A549 (cell line): ENCODE measurements around the gene C6orf52. TPM values are rescaled to one million over a fixed set of nuclear protein-coding genes. Genes with fewer than 3 reads are reported as not detected.

Experiments
- ATAC-seq, 2 experiments: fragments of 200-7000 bp in 1 of 2; fragments of >200 bp in 1 of 2; cut with Nextera tagmentation in 1 of 2; cut with Tn5 transposase in 1 of 2; 3 replicates each; pipeline versions ENCODE4 v1.8.0 to v1.9.1; 2018 to 2020; ENCODE audit warnings: mild to moderate bottlenecking in 1 of 2, moderate library complexity in 1 of 2
- CTCF ChIA-PET: fragments of 300-600 bp; sonication (Branson Sonifier 250); formaldehyde crosslinking; extraction: SDS; loops from one replicate; lab custom pipeline; 2021; ENCODE audit warnings: antibody characterized with exemption, inconsistent platforms; lab: Yijun Ruan, JAX
- POLR2A ChIA-PET: fragments of 350-600 bp; formaldehyde crosslinking; extraction: SDS; loops from one replicate; lab custom pipeline; 2021; ENCODE audit warnings: antibody characterized with exemption, inconsistent platforms; lab: Yijun Ruan, JAX
- DNase-seq, 2 experiments: peaks; one replicate each; pipeline versions ENCODE4 v3.0.0 to v3.0.0-alpha.2; 2011 to 2016; ENCODE audit warnings: low read depth in 1 of 2, low spot score in 1 of 2
- FAIRE-seq: peaks from 2 replicates; lab custom pipeline; 2011; peaks lifted over from hg19 to GRCh38; lab: Jason Lieb, UNC
- H3K27ac ChIP-seq, 2 experiments: fragments of >200 bp; sonication (Bioruptor Twin); formaldehyde crosslinking; 3 replicates each; pipeline ENCODE4 v1.5.1; 2016 to 2017
- H3K4me1 ChIP-seq: fragments of >200 bp; sonication (Bioruptor Twin); formaldehyde crosslinking; 3 replicates; pipeline ENCODE4 v1.6.1; 2016
- H3K4me2 ChIP-seq: fragments of >200 bp; sonication (Bioruptor Twin); formaldehyde crosslinking; 3 replicates; pipeline ENCODE4 v1.6.1; 2016
- H3K4me3 ChIP-seq: fragments of >200 bp; sonication (Bioruptor Twin); formaldehyde crosslinking; 3 replicates; pipeline ENCODE4 v1.5.1; 2016
- H3K9me3 ChIP-seq: fragments of >200 bp; sonication (Bioruptor Twin); formaldehyde crosslinking; 3 replicates; pipeline ENCODE4 v1.6.1; 2016
- BHLHE40 ChIP-seq: IDR thresholded peaks from 2 replicates; pipeline ENCODE4 v1.6.1; 2012; ENCODE audit warnings: low read depth, low read length, inconsistent platforms
- CBX2 ChIP-seq: fragments of 200-600 bp; sonication (generic); IDR thresholded peaks from 2 replicates; pipeline ENCODE4 v1.6.1; 2016; ENCODE audit warnings: low read depth, mild to moderate bottlenecking, borderline replicate concordance
- CBX8 ChIP-seq: fragments of 200-600 bp; sonication (generic); IDR thresholded peaks from 2 replicates; pipeline ENCODE4 v1.6.1; 2016
- CHD4 ChIP-seq: fragments of 200-600 bp; sonication (generic); IDR thresholded peaks from 2 replicates; pipeline ENCODE4 v1.6.1; 2016; ENCODE audit warnings: antibody characterized with exemption, mild to moderate bottlenecking, borderline replicate concordance
- EHF ChIP-seq: fragments of 250-450 bp; sonication (Bioruptor Pico); IDR thresholded peaks from 2 replicates; pipeline ENCODE4 v1.5.0; 2020; ENCODE audit warnings: mild to moderate bottlenecking
- EHMT2 ChIP-seq: fragments of 200-600 bp; sonication (generic); IDR thresholded peaks from 2 replicates; pipeline ENCODE4 v1.6.1; 2016; ENCODE audit warnings: antibody characterized with exemption, low read depth, mild to moderate bottlenecking, moderate library complexity
- ESRRA ChIP-seq: fragments of 150-350 bp; IDR thresholded peaks from 2 replicates; pipeline ENCODE4 v1.6.1; 2014; ENCODE audit warnings: mild to moderate bottlenecking, low read length, borderline replicate concordance
- FOXS1 ChIP-seq: fragments of 250-450 bp; sonication (Bioruptor Pico); IDR thresholded peaks from 2 replicates; pipeline ENCODE4 v1.5.0; 2020; ENCODE audit warnings: mild to moderate bottlenecking, moderate library complexity
- HDAC2 ChIP-seq: fragments of 200-600 bp; sonication (generic); IDR thresholded peaks from 2 replicates; pipeline ENCODE4 v1.6.1; 2016
- HEYL ChIP-seq: fragments of 250-450 bp; sonication (Bioruptor Pico); IDR thresholded peaks from 2 replicates; pipeline ENCODE4 v1.8.0; 2021; ENCODE audit warnings: mild to moderate bottlenecking, moderate library complexity
- HOXA7 ChIP-seq: fragments of 250-450 bp; sonication (Bioruptor Pico); IDR thresholded peaks from 2 replicates; pipeline ENCODE4 v1.5.0; 2020; ENCODE audit warnings: mild to moderate bottlenecking, moderate library complexity
- KDM5A ChIP-seq: fragments of 200-600 bp; sonication (generic); IDR thresholded peaks from 2 replicates; pipeline ENCODE4 v1.6.1; 2016; ENCODE audit warnings: antibody characterized with exemption, mild to moderate bottlenecking
- MAZ ChIP-seq: fragments of 150-350 bp; IDR thresholded peaks from 2 replicates; pipeline ENCODE4 v1.6.1; 2014; ENCODE audit warnings: antibody characterized with exemption, low read depth, low read length, borderline replicate concordance
- MYC ChIP-seq: IDR thresholded peaks from 2 replicates; pipeline ENCODE4 v1.6.1; 2012; ENCODE audit warnings: mild to moderate bottlenecking, inconsistent platforms, low read length, improper control_type of control experiment, borderline replicate concordance
- NFE2L2 ChIP-seq: fragments of 150-350 bp; conservative IDR thresholded peaks from 2 replicates; pipeline ENCODE4 v1.6.1; 2014; ENCODE audit warnings: low read length
- RARB ChIP-seq: fragments of 250-450 bp; sonication (Bioruptor Pico); IDR thresholded peaks from 2 replicates; pipeline ENCODE4 v1.8.0; 2021; ENCODE audit warnings: mild to moderate bottlenecking, moderate library complexity
- RFX5 ChIP-seq: fragments of 450-650 bp; IDR thresholded peaks from 2 replicates; pipeline ENCODE4 v1.7.1; 2014; ENCODE audit warnings: antibody characterized with exemption, mild to moderate bottlenecking, moderate library complexity
- RNF2 ChIP-seq: fragments of 200-600 bp; sonication (generic); IDR thresholded peaks from 2 replicates; pipeline ENCODE4 v1.6.1; 2016; ENCODE audit warnings: low read depth, mild to moderate bottlenecking, antibody characterized with exemption, moderate library complexity, borderline replicate concordance
- SMC3 ChIP-seq: fragments of >200 bp; sonication (Bioruptor Twin); formaldehyde crosslinking; IDR thresholded peaks from 3 replicates; pipeline ENCODE4 v1.6.1; 2018; ENCODE audit warnings: inconsistent platforms
- SREBF2 ChIP-seq: fragments of 450-650 bp; IDR thresholded peaks from 2 replicates; pipeline ENCODE4 v1.6.1; 2014; ENCODE audit warnings: mild to moderate bottlenecking, moderate library complexity
- TFCP2L1 ChIP-seq: fragments of 250-450 bp; sonication (Bioruptor Pico); IDR thresholded peaks from 2 replicates; pipeline ENCODE4 v1.5.0; 2021; ENCODE audit warnings: mild to moderate bottlenecking
- TP53 ChIP-seq: fragments of 250-450 bp; sonication (Bioruptor Pico); IDR thresholded peaks from 2 replicates; pipeline ENCODE4 v1.5.0; 2021; ENCODE audit warnings: mild to moderate bottlenecking, moderate library complexity
- ZFP36 ChIP-seq: fragments of 450-650 bp; IDR thresholded peaks from 2 replicates; pipeline ENCODE4 v1.6.1; 2014; ENCODE audit warnings: borderline replicate concordance; ENCODE audit not compliant: partially characterized antibody
- WGBS: methylation state at CpG from one replicate; pipeline ENCODE4 v1.1.6; 2017; ENCODE audit errors: missing lambda C conversion rate; 5-methylcytosine and 5-hydroxymethylcytosine counted together
- polyA plus RNA-seq, 4 experiments: library from polyadenylated mRNA; depleted of rRNA in 3 of 4; stranded (reverse); fragments of >200 nt; fragmentation: RNase III in 1 of 4; extraction: RNeasy Plus Mini Kit Qiagen cat#74134 plus additional on column Dnase treatment in 1 of 4; gene quantifications; 2 replicates in 3 of 4; 3 replicates in 1 of 4; pipeline ENCODE4 v1.2.3, GENCODE V29; 2011 to 2017
- TF ChIP-seq, protein P1 (sequence below): IDR thresholded peaks from 2 replicates; pipeline ENCODE4 v1.6.1; 2012
- TF ChIP-seq, protein P2 (sequence below): fragments of 200-600 bp; sonication (generic); IDR thresholded peaks from 2 replicates; pipeline ENCODE4 v1.6.1; 2016; ENCODE audit warnings: antibody characterized with exemption, mild to moderate bottlenecking, moderate library complexity
- TF ChIP-seq, protein P3 (sequence below): fragments of >200 bp; sonication (Bioruptor Twin); formaldehyde crosslinking; IDR thresholded peaks from 2 replicates; pipeline ENCODE4 v1.6.1; 2016

The C6orf52 gene
- polyA plus RNA-seq, 2 of the 4 experiments (the other 2 are of a cell fraction) = 1.3 to 2.2 TPM

DNA sequence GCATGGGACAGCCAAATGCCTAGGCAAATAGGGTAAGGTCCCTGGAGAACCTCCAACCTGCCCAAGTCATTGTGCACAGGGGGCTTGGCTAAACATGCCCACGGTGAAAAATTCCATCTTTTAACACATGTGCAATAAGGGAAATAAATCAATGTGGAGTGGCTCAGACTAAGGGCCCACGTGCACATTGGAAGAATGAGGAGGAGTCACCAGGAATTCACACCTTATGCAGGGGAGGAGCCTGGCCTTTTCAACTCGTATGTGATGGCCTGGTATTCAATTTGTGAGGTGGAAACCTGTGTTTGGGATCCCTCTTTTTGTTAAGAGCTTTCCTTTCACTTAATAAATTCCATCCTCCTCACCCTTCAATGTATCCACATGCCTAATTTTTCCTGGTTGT, 12.6 kb downstream of the C6orf52 start:
- H3K4me2 ChIP-seq = no peak overlapping the region
- WGBS = 20% methylated on average over 3 of the region's 3 CpGs
- TF ChIP-seq EHMT2 (no peak), SREBF2 (no peak), EHF (CRISPR knock-in tag) (no peak), ZFP36 (no peak), MYC (no peak)
- TF ChIP-seq, protein P1, sequence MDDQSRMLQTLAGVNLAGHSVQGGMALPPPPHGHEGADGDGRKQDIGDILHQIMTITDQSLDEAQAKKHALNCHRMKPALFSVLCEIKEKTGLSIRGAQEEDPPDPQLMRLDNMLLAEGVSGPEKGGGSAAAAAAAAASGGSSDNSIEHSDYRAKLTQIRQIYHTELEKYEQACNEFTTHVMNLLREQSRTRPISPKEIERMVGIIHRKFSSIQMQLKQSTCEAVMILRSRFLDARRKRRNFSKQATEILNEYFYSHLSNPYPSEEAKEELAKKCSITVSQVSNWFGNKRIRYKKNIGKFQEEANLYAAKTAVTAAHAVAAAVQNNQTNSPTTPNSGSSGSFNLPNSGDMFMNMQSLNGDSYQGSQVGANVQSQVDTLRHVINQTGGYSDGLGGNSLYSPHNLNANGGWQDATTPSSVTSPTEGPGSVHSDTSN = no peak
- no peak for ATAC-seq
- H3K27ac ChIP-seq = no peak overlapping the region
- POLR2A ChIA-PET = no interaction called here
- CTCF ChIA-PET = no interaction called here
- no peak for FAIRE-seq
- DNase-seq = no peak
- H3K4me1 ChIP-seq = no peaks in the 10 kb centered on the region
- H3K4me3 ChIP-seq = no peak overlapping the region
- H3K9me3 ChIP-seq = no peaks in the 10 kb centered on the region

DNA sequence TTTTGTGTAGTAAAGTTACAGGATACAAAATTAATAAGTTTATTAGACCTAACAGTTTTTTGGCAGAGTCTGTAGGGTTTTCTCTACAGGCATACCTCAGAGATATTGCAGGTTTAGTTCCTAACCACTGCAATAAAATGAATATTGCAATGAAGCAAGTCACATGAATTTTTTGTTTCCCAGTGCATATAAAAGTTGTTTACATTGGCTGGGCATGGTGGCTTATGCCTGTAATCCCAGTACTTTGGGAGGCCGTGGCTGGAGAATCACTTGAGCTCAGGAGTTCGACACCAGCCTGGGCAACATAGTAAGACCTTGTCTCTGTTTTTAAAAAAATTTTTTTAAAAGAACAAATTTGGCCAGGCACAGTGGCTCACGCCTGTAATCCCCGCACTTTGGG, 16.0 kb downstream of the C6orf52 start:
- POLR2A ChIA-PET = no interaction called here
- H3K4me2 ChIP-seq = no peak overlapping the region
- no peak overlapping the region for H3K4me3 ChIP-seq
- CTCF ChIA-PET = no interaction called here
- no peaks in the 10 kb centered on the region for H3K4me1 ChIP-seq
- TF ChIP-seq TP53 (no peak), CBX8 (no peak), HOXA7 (CRISPR knock-in tag) (no peak), TFCP2L1 (CRISPR knock-in tag) (no peak), NFE2L2 (no peak), MAZ (no peak), FOXS1 (CRISPR knock-in tag) (no peak), EHMT2 (no peak), ZFP36 (no peak), SMC3 (no peak), HEYL (no peak)
- TF ChIP-seq, protein P2, sequence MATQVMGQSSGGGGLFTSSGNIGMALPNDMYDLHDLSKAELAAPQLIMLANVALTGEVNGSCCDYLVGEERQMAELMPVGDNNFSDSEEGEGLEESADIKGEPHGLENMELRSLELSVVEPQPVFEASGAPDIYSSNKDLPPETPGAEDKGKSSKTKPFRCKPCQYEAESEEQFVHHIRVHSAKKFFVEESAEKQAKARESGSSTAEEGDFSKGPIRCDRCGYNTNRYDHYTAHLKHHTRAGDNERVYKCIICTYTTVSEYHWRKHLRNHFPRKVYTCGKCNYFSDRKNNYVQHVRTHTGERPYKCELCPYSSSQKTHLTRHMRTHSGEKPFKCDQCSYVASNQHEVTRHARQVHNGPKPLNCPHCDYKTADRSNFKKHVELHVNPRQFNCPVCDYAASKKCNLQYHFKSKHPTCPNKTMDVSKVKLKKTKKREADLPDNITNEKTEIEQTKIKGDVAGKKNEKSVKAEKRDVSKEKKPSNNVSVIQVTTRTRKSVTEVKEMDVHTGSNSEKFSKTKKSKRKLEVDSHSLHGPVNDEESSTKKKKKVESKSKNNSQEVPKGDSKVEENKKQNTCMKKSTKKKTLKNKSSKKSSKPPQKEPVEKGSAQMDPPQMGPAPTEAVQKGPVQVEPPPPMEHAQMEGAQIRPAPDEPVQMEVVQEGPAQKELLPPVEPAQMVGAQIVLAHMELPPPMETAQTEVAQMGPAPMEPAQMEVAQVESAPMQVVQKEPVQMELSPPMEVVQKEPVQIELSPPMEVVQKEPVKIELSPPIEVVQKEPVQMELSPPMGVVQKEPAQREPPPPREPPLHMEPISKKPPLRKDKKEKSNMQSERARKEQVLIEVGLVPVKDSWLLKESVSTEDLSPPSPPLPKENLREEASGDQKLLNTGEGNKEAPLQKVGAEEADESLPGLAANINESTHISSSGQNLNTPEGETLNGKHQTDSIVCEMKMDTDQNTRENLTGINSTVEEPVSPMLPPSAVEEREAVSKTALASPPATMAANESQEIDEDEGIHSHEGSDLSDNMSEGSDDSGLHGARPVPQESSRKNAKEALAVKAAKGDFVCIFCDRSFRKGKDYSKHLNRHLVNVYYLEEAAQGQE = no peak
- DNase-seq = no peak
- no peaks in the 10 kb centered on the region for H3K9me3 ChIP-seq
- no peak for FAIRE-seq
- no peak for ATAC-seq
- 77% methylated on average over 4 of the region's 4 CpGs for WGBS
- no peak overlapping the region for H3K27ac ChIP-seq

DNA sequence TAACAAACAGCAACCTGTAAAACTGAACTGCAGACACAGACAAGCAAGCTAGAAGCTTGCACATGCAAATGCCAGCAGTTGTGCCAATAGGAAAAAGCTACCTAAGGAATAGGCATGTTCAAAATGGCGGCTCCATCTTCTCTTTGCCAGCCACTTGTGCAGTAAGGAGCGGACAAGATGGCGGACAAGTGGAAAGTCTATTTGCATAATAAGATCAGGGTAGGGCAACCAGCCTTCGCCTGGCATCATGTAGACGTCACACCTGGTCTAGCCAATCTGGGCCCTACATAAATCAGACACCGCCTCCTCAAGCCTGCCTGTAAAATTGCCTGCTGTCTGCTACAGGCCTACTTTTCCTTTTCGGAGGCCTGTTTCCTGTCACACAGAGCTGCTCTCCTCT, 18.0 kb downstream of the C6orf52 start:
- ChIA-PET POLR2A (no interaction called here), CTCF (interaction anchor here (1.4 kb wide), 1 partner anchor 11 kb away, joined by 3 read pairs; no protein-coding TSS in a partner anchor)
- H3K9me3 ChIP-seq = no peaks in the 10 kb centered on the region
- TF ChIP-seq CHD4 (no peak), ESRRA (no peak), RNF2 (no peak), MAZ (no peak), CBX2 (no peak), KDM5A (no peak), RARB (CRISPR knock-in tag) (no peak), HEYL (no peak), HDAC2 (no peak), RFX5 (no peak), BHLHE40 (no peak)
- TF ChIP-seq, protein P3, sequence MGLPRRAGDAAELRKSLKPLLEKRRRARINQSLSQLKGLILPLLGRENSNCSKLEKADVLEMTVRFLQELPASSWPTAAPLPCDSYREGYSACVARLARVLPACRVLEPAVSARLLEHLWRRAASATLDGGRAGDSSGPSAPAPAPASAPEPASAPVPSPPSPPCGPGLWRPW = no peak
- H3K4me2 ChIP-seq = no peak overlapping the region
- FAIRE-seq = no peak
- H3K4me3 ChIP-seq = no peak overlapping the region
- no peak overlapping the region for H3K27ac ChIP-seq
- ATAC-seq = no peak
- 99% methylated on average over 7 of the region's 7 CpGs for whole genome bisulfite sequencing
- no peak for DNase-seq
- H3K4me1 ChIP-seq = no peaks in the 10 kb centered on the region
